ENCODE measurements around the gene DCANP1. TPM values are rescaled to one million over a fixed set of nuclear protein-coding genes. Genes with fewer than 3 reads are reported as not detected.

Gene DCANP1
- total RNA-seq, 1 donor from 2014 or later = not detected

DNA sequence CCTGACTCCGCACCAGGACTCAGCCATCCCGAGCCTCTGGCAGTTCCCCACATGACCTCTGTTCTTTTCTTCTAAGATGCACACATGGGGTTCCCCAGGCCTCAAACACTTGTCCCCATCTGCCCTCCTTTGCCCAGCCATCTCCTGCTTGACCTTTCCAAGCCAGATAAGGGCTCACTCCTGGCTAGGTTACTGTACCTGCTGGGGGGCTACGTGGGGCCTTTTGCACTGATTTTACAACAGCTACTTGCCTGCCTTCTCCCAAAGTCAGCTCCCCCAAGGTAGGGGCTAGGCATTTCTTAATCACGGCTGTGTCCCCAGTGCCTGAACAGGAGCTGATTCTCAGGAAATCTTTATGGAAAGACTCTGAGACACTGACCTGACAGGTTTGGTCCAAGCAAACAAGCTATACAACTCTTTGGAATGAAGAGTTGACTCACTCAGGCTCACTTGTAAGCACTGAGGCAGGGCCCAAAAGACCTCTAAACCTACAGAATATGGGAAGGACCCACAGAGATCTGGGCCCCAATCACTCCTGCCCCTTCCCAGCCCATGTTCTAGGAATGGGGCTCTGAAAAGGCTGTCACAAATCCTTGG, 50.6 kb downstream of the DCANP1 start:
- Mint-ChIP-seq H3K9me3 (ENCODE audit: low read depth) (no peaks in the 10 kb centered on the region), H3K4me1 (ENCODE audit: low read depth) (peaks cover 74% of the 10 kb centered on the region), H3K36me3 (ENCODE audit: insufficient read depth) (peaks cover 2% of the 10 kb centered on the region), H3K4me3 (ENCODE audit: low read depth) (peak overlapping the region; percentile 85), H3K27ac (peak overlapping the region; percentile 30), H3K27me3 (no peaks in the 10 kb centered on the region)
- DNase-seq (ENCODE audit: low spot score, unreplicated experiment) = no peak
- TF ChIP-seq, protein P1, sequence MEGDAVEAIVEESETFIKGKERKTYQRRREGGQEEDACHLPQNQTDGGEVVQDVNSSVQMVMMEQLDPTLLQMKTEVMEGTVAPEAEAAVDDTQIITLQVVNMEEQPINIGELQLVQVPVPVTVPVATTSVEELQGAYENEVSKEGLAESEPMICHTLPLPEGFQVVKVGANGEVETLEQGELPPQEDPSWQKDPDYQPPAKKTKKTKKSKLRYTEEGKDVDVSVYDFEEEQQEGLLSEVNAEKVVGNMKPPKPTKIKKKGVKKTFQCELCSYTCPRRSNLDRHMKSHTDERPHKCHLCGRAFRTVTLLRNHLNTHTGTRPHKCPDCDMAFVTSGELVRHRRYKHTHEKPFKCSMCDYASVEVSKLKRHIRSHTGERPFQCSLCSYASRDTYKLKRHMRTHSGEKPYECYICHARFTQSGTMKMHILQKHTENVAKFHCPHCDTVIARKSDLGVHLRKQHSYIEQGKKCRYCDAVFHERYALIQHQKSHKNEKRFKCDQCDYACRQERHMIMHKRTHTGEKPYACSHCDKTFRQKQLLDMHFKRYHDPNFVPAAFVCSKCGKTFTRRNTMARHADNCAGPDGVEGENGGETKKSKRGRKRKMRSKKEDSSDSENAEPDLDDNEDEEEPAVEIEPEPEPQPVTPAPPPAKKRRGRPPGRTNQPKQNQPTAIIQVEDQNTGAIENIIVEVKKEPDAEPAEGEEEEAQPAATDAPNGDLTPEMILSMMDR (IDR thresholded peaks at IDR 0.05; ENCODE audit: unreplicated experiment) = no peak

DNA sequence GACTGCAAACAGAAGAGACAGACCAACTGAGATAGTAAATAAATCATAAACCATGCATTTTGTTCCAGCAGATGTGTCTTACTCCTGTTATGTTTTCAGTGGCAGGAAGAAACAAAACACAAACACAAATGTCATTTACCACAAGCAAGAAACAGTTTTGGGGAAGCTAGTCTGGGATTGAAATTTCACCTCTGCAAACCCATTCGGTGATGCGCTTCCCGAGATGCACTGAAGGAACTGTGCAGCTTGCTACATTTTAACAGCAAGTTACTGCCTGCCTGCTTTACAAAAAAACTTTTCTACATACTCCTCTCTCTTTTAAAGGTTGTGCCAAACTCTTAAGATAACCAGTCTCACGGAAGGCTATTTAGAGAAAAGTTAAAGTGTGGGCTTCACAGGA, 51.3 kb downstream of the DCANP1 start:
- Mint-ChIP-seq H3K27ac (peak overlapping the region; percentile 18), H3K27me3 (no peaks in the 10 kb centered on the region), H3K4me3 (ENCODE audit: low read depth) (no peak overlapping the region), H3K4me1 (ENCODE audit: low read depth) (peaks cover 75% of the 10 kb centered on the region), H3K9me3 (ENCODE audit: low read depth) (no peaks in the 10 kb centered on the region), H3K36me3 (ENCODE audit: insufficient read depth) (peaks cover 2% of the 10 kb centered on the region)
- TF ChIP-seq, protein P1 (IDR thresholded peaks at IDR 0.05; ENCODE audit: unreplicated experiment) = no peak
- DNase-seq (ENCODE audit: low spot score, unreplicated experiment) = no peak

DNA sequence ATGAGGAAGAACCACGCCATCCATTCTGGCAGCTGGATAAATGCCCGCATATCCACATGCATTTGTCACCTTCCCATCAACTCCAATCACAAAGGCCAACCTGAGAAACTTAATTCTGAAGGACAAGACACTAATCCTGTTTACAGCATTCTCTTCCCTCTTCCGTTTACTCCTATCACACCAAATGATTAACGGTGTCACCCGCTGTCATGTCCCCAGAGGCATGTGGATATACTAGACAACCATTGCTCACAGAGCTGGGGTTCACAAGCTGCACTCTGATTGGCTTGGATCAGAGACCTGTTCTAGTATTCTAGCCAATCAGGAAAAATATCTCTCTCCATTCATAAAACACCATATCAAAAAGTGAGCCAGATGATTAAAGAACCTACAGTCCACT, 51.7 kb downstream of the DCANP1 start:
- Mint-ChIP-seq H3K4me1 (ENCODE audit: low read depth) (peaks cover 73% of the 10 kb centered on the region), H3K9me3 (ENCODE audit: low read depth) (no peaks in the 10 kb centered on the region), H3K4me3 (ENCODE audit: low read depth) (no peak overlapping the region), H3K36me3 (ENCODE audit: insufficient read depth) (peaks cover 2% of the 10 kb centered on the region), H3K27me3 (no peaks in the 10 kb centered on the region), H3K27ac (peak overlapping the region; percentile 77)
- DNase-seq (ENCODE audit: low spot score, unreplicated experiment) = no peak
- TF ChIP-seq, protein P1 (IDR thresholded peaks at IDR 0.05; ENCODE audit: unreplicated experiment) = no peak

Other genes starting within 250 kb of the DCANP1 start
- gene MACROH2A1, start 48.1 kb downstream of the DCANP1 start, total RNA-seq = 311 and 319 TPM in 2 replicates
- gene TIFAB, start 5.0 kb upstream of the DCANP1 start, total RNA-seq = not detected in 2 replicates
- gene NEUROG1, start 88.6 kb upstream of the DCANP1 start, total RNA-seq = not detected in 2 replicates
- 6.1 and 10.1 TPM in 2 replicates for gene CXCL14, start 131.6 kb upstream of the DCANP1 start, total RNA-seq

All from progenitor cell of endocrine pancreas (in vitro differentiated cells).